Nephron (organoid): ENCODE results near the gene GRIN2B.

Source experiments
- H3K27ac Mint-ChIP-seq, 3 experiments: 2 replicates each; pipeline ENCODE4 v1.8.0; 2020; ENCODE audit warnings: mixed read lengths in 3 of 3, mild to moderate bottlenecking in 2 of 3, moderate library complexity in 1 of 3
- H3K27me3 Mint-ChIP-seq: 2 replicates; pipeline ENCODE4 v1.8.0; 2021; ENCODE audit warnings: low read depth, mild to moderate bottlenecking, moderate library complexity, mixed read lengths
- H3K36me3 Mint-ChIP-seq: 2 replicates; pipeline ENCODE4 v1.8.0; 2020; ENCODE audit warnings: low read depth, mixed read lengths
- H3K4me1 Mint-ChIP-seq: 2 replicates; pipeline ENCODE4 v1.8.0; 2020; ENCODE audit warnings: mixed read lengths
- H3K4me3 Mint-ChIP-seq, 3 experiments: 2 replicates each; pipeline ENCODE4 v1.8.0; 2020; ENCODE audit warnings: mild to moderate bottlenecking in 3 of 3, mixed read lengths in 3 of 3, moderate library complexity in 2 of 3
- H3K9me3 Mint-ChIP-seq: 2 replicates; pipeline ENCODE4 v1.8.0; 2020; ENCODE audit warnings: mixed read lengths
- TF ChIP-seq, protein P1 (sequence below), 3 experiments: fragments of 200-600 bp; sonication (generic); IDR thresholded peaks; one replicate each; pipeline ENCODE4 v1.5.0; 2021; ENCODE audit warnings: antibody characterized with exemption in 3 of 3; ENCODE audit not compliant: unreplicated experiment in 3 of 3

Gene GRIN2B

GRCh38 chr12:13979772-13980378 is 1.5 kb downstream of the GRIN2B start:
- Mint-ChIP-seq H3K27me3 (peaks cover 91% of the 10 kb centered on the region), H3K4me1 (peaks cover 23% of the 10 kb centered on the region), H3K4me3 (peak overlapping the region; percentile 89 to 98 (median 90)), H3K36me3 (no peaks in the 10 kb centered on the region), H3K27ac (no peak overlapping the region), H3K9me3 (peaks cover 3% of the 10 kb centered on the region)
- TF ChIP-seq, protein P1, sequence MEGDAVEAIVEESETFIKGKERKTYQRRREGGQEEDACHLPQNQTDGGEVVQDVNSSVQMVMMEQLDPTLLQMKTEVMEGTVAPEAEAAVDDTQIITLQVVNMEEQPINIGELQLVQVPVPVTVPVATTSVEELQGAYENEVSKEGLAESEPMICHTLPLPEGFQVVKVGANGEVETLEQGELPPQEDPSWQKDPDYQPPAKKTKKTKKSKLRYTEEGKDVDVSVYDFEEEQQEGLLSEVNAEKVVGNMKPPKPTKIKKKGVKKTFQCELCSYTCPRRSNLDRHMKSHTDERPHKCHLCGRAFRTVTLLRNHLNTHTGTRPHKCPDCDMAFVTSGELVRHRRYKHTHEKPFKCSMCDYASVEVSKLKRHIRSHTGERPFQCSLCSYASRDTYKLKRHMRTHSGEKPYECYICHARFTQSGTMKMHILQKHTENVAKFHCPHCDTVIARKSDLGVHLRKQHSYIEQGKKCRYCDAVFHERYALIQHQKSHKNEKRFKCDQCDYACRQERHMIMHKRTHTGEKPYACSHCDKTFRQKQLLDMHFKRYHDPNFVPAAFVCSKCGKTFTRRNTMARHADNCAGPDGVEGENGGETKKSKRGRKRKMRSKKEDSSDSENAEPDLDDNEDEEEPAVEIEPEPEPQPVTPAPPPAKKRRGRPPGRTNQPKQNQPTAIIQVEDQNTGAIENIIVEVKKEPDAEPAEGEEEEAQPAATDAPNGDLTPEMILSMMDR (IDR thresholded peaks at IDR 0.05; ENCODE audit: unreplicated experiment in 3 of 3) = no peak

GRCh38 chr12:13978876-13979275 is 2.5 kb downstream of the GRIN2B start:
- Mint-ChIP-seq H3K4me3 (peak overlapping the region; percentile 39 to 98 (median 89)), H3K4me1 (peaks cover 31% of the 10 kb centered on the region), H3K27me3 (peaks cover 88% of the 10 kb centered on the region), H3K27ac (no peak overlapping the region), H3K9me3 (peaks cover 3% of the 10 kb centered on the region), H3K36me3 (no peaks in the 10 kb centered on the region)
- TF ChIP-seq, protein P1 (IDR thresholded peaks at IDR 0.05; ENCODE audit: unreplicated experiment in 3 of 3) = no peak

DNA sequence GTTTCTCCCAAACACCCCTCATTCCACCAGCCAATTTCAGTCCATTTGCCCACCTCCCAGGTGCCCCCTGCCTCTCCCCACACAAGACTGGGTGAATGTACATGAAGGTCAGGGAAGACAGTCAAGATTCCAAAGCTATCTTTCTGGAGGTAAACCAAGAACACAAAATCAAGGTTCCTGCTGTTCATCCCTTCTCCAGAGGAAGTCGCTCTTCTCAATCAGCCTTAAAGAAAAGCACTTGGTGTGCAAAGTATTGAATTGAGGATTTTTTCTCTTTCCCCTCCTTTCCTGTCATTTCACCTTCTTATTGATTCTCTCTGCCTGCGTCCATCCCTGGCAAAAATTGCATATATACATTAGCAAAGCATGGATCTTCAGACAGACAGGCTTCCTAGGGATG is 4.5 kb downstream of the GRIN2B start:
- no peak overlapping the region for H3K27ac Mint-ChIP-seq
- no peaks in the 10 kb centered on the region for H3K36me3 Mint-ChIP-seq
- H3K4me1 Mint-ChIP-seq = peaks cover 37% of the 10 kb centered on the region
- no peak overlapping the region for H3K4me3 Mint-ChIP-seq
- peaks cover 70% of the 10 kb centered on the region for H3K27me3 Mint-ChIP-seq
- H3K9me3 Mint-ChIP-seq = no peaks in the 10 kb centered on the region
- TF ChIP-seq, protein P1 (IDR thresholded peaks at IDR 0.05; ENCODE audit: unreplicated experiment in 3 of 3) = no peak

DNA sequence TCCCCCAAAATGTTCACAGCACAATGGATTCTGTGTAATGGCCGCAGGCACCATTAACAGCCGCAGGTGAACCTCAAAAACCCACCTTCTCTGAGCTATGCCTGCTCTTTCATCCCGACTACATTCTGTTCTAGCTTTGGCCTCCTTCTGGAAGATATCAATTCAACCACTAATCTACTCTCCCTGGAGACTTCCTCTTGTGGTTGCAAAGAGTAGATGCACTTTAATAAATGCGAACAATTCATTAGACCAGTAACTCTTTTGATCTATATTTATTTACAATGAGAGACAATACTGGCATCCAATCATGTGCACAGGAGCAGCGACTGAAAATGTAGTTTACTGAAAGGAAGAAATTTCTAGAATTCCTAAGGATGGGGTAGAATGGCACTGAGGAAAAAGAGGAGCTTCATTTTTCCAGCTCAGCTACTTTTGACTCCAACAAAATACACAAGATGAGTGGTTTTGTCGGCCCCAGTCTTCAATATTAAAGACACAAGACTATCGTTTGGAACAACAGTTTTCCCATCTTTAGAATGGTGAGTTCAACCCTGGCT is 5.3 kb downstream of the GRIN2B start:
- Mint-ChIP-seq H3K36me3 (no peaks in the 10 kb centered on the region), H3K4me1 (peaks cover 32% of the 10 kb centered on the region), H3K4me3 (no peak overlapping the region), H3K27ac (peak overlapping the region in 1 of 3 experiments; percentile 29), H3K9me3 (no peaks in the 10 kb centered on the region), H3K27me3 (peaks cover 65% of the 10 kb centered on the region)
- TF ChIP-seq, protein P1 (IDR thresholded peaks at IDR 0.05; ENCODE audit: unreplicated experiment in 3 of 3) = no peak

GRCh38 chr12:13973996-13974395 is 7.4 kb downstream of the GRIN2B start:
- Mint-ChIP-seq H3K27ac (peak overlapping the region in 1 of 3 experiments; percentile 3), H3K4me1 (peaks cover 23% of the 10 kb centered on the region)

More at GRCh38 chr12:13973996-13974395, 7.4 kb downstream of the GRIN2B start:
- peaks cover 50% of the 10 kb centered on the region for H3K27me3 Mint-ChIP-seq
- TF ChIP-seq, protein P1 (IDR thresholded peaks at IDR 0.05; ENCODE audit: unreplicated experiment in 3 of 3) = no peak
- H3K4me3 Mint-ChIP-seq = no peak overlapping the region
- H3K9me3 Mint-ChIP-seq = no peaks in the 10 kb centered on the region
- H3K36me3 Mint-ChIP-seq = no peaks in the 10 kb centered on the region
